ENCODE measurements around the gene MCFD2. TPM values are rescaled to one million over a fixed set of nuclear protein-coding genes. Genes with fewer than 3 reads are reported as not detected.

The MCFD2 gene
- polyA plus RNA-seq, 4 donors = 20.8 to 71.1 (median 33.2) TPM

DNA sequence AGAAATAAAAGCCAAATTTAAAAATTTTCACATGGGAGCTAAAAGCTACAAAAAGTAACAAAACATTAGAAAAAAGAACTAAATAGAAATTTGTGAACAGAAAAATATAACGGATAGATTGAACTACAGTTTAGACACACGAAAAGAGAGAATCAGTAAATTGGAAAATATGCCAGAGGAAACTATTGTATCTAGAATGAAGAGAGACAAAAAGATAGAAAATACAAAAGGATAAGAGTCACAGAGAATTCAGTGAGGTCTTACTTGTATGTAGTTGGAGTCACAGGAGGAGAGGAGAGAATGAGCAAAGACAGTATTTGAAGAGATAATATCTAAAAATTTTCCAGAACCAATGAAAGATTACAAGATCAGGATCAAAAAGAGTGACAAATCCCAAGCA is 11.3 kb upstream of the MCFD2 start:
- Histone ChIP-seq H3K36me3 (ENCODE audit: control insufficient read depth in 3 of 3, insufficient read depth in 2 of 3, low read depth in 1 of 3, low read length in 3 of 3) (no peaks in the 10 kb centered on the region), H3K4me1 (ENCODE audit: control insufficient read depth in 3 of 3, insufficient read depth in 2 of 3, low read depth in 1 of 3, low read length in 2 of 3) (peaks cover 2 to 15% (median 7%) of the 10 kb centered on the region in 3 donors), H3K27ac (ENCODE audit: low read depth in 1 of 3, low read length in 2 of 3) (no peak overlapping the region), H3K4me3 (ENCODE audit: low read depth in 1 of 3, low read length in 3 of 3) (no peak overlapping the region), H3K27me3 (ENCODE audit: control insufficient read depth in 3 of 3, insufficient read depth in 3 of 3, low read length in 3 of 3) (no peaks in the 10 kb centered on the region), H3K9me3 (ENCODE audit: control insufficient read depth in 2 of 2, insufficient read depth in 1 of 2, low read depth in 1 of 2, low read length in 1 of 2) (peaks cover 0 to 16% of the 10 kb centered on the region in 2 donors)
- DNase-seq = no peak
- 91 to 97% (median 97%) methylated on average over 2 of the region's 2 CpGs for WGBS, 3 donors
- FAIRE-seq = no peak

DNA sequence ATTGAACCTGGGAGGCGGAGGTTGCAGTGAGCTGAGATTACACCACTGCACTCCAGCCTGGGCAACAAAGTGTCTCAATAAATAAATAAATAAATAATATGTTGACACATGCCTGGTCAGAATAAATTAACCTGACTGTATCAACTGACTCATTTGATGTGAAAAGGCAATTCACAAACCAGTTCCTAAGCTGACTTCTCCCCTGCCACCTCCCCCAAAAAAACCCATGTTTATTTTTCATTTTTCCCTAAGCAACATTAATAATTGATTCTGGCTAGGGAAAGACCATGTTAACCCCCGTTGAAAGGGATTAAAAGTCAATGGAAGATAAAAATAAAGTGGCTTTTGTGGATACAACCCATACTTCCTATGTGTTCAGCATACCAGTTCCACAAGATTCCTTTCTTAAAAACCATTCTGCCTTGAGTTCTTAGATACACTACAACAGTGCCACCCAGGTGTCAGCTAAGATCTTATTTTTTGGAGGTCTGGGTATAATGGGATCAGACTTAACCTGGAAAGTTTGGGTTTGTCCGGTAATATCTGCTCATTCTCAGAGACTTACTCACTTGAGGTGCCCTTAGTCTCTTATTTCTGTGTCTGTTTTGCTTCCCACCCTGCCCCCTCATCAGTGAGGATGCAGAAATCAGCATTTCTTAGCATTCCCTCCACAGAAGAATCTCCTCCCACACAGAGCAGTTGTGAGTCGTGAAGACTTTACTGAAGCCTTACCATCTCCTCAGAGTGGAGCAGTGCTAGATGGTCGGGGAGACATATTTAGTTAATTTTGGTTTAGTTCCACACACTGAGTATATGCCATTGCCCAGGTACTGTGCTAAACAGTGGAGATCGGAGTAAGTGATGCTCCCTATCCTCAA is 10.1 kb upstream of the MCFD2 start:
- no peaks in the 10 kb centered on the region for H3K36me3 ChIP-seq (ENCODE audit: control insufficient read depth in 3 of 3, insufficient read depth in 2 of 3, low read depth in 1 of 3, low read length in 3 of 3)
- 89 to 91% (median 89%) methylated on average over 6 of the region's 6 CpGs for WGBS, 3 donors
- no peaks in the 10 kb centered on the region for H3K27me3 ChIP-seq (ENCODE audit: control insufficient read depth in 3 of 3, insufficient read depth in 3 of 3, low read length in 3 of 3)
- no peak overlapping the region for H3K4me3 ChIP-seq (ENCODE audit: low read depth in 1 of 3, low read length in 3 of 3)
- peaks cover 0 to 16% of the 10 kb centered on the region in 2 donors for H3K9me3 ChIP-seq (ENCODE audit: control insufficient read depth in 2 of 2, insufficient read depth in 1 of 2, low read depth in 1 of 2, low read length in 1 of 2)
- DNase-seq (no peak), FAIRE-seq (no peak)
- no peak overlapping the region for H3K27ac ChIP-seq (ENCODE audit: low read depth in 1 of 3, low read length in 2 of 3)
- peaks cover 2 to 15% (median 9%) of the 10 kb centered on the region in 3 donors for H3K4me1 ChIP-seq (ENCODE audit: control insufficient read depth in 3 of 3, insufficient read depth in 2 of 3, low read depth in 1 of 3, low read length in 2 of 3)

DNA sequence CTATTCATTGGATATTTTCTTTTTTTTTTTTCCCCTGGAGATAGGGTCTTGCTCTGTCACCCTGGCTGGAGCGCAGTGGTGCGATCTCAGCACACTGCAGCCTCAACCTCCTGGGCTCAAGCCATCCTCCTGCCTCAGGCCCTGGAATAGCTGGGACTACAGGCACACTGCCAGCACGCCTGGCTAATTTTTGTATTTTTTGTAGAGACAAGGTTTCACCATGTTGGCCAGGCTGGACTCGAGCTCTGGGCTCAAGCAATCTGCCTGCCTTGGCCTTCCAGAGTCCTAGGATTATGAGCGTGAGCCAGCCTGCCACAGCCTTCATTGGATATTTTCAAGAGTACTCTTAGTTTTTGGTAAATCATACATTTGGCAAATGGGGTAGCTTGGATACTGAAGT is 9.0 kb upstream of the MCFD2 start:
- Histone ChIP-seq H3K27me3 (ENCODE audit: control insufficient read depth in 3 of 3, insufficient read depth in 3 of 3, low read length in 3 of 3) (no peaks in the 10 kb centered on the region), H3K27ac (ENCODE audit: low read depth in 1 of 3, low read length in 2 of 3) (no peak overlapping the region), H3K4me3 (ENCODE audit: low read depth in 1 of 3, low read length in 3 of 3) (no peak overlapping the region), H3K36me3 (ENCODE audit: control insufficient read depth in 3 of 3, insufficient read depth in 2 of 3, low read depth in 1 of 3, low read length in 3 of 3) (no peaks in the 10 kb centered on the region), H3K9me3 (ENCODE audit: control insufficient read depth in 2 of 2, insufficient read depth in 1 of 2, low read depth in 1 of 2, low read length in 1 of 2) (peaks cover 0 to 13% of the 10 kb centered on the region in 2 donors), H3K4me1 (ENCODE audit: control insufficient read depth in 3 of 3, insufficient read depth in 2 of 3, low read depth in 1 of 3, low read length in 2 of 3) (peaks cover 2 to 15% (median 9%) of the 10 kb centered on the region in 3 donors)
- DNase-seq = no peak
- no peak for FAIRE-seq
- 92 to 97% (median 97%) methylated on average over 5 of the region's 5 CpGs for WGBS, 3 donors

DNA sequence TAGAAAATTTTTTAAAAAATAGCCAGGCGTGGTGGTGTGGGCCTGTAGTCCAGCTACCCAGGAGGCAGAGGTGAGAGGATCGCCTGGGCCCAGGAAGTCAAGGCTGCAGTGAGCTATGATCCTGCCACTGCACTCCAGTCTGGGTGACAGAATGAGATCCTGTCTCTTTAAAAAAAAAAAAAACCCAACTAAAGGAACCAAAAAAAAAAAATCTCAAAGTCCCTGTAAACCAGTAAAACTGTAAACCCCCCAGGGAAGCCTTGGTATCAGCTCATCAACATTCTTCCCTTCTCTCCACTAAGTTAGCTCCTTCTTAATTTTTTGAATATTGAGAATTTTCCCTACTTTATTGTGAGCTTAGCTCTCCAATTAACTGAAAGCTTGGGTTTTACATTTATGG is 8.4 kb upstream of the MCFD2 start:
- H3K4me3 ChIP-seq (ENCODE audit: low read depth in 1 of 3, low read length in 3 of 3) = no peak overlapping the region
- no peak for DNase-seq
- 91 to 95% (median 92%) methylated on average over 2 of the region's 2 CpGs for WGBS, 3 donors
- H3K27me3 ChIP-seq (ENCODE audit: control insufficient read depth in 3 of 3, insufficient read depth in 3 of 3, low read length in 3 of 3) = no peaks in the 10 kb centered on the region
- FAIRE-seq = no peak
- H3K36me3 ChIP-seq (ENCODE audit: control insufficient read depth in 3 of 3, insufficient read depth in 2 of 3, low read depth in 1 of 3, low read length in 3 of 3) = no peaks in the 10 kb centered on the region
- peaks cover 2 to 15% (median 9%) of the 10 kb centered on the region in 3 donors for H3K4me1 ChIP-seq (ENCODE audit: control insufficient read depth in 3 of 3, insufficient read depth in 2 of 3, low read depth in 1 of 3, low read length in 2 of 3)
- peaks cover 0 to 13% of the 10 kb centered on the region in 2 donors for H3K9me3 ChIP-seq (ENCODE audit: control insufficient read depth in 2 of 2, insufficient read depth in 1 of 2, low read depth in 1 of 2, low read length in 1 of 2)
- H3K27ac ChIP-seq (ENCODE audit: low read depth in 1 of 3, low read length in 2 of 3) = no peak overlapping the region

DNA sequence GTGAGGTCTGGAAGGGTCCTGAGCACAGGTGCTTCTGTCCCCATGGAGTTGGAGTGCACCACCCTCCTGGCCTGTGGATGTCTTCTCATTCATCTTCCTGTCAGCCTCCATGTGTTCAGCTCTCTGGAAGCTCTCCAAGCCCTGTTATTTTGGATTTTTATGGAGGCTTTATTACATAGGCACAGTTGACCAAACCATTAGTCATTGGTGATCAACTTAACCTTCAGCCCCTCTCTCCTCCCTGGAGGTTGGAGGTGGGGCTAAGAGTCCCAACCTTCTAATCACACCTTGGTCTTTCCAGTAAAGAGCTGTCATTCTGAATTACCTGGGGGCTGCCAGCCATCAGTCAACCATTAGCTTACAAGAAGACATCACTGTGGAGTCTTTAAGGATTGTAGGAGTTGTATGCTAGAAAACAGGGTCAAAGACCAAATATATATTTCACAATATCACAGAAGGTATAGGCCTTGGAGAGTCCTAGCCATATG is 7.5 kb upstream of the MCFD2 start:
- Histone ChIP-seq H3K4me1 (ENCODE audit: control insufficient read depth in 3 of 3, insufficient read depth in 2 of 3, low read depth in 1 of 3, low read length in 2 of 3) (peaks cover 2 to 15% (median 9%) of the 10 kb centered on the region in 3 donors), H3K36me3 (ENCODE audit: control insufficient read depth in 3 of 3, insufficient read depth in 2 of 3, low read depth in 1 of 3, low read length in 3 of 3) (no peaks in the 10 kb centered on the region), H3K27me3 (ENCODE audit: control insufficient read depth in 3 of 3, insufficient read depth in 3 of 3, low read length in 3 of 3) (no peaks in the 10 kb centered on the region), H3K4me3 (ENCODE audit: low read depth in 1 of 3, low read length in 3 of 3) (no peak overlapping the region), H3K9me3 (ENCODE audit: control insufficient read depth in 2 of 2, insufficient read depth in 1 of 2, low read depth in 1 of 2, low read length in 1 of 2) (peaks cover 0 to 13% of the 10 kb centered on the region in 2 donors), H3K27ac (ENCODE audit: low read depth in 1 of 3, low read length in 2 of 3) (peak overlapping the region in 2 of 3 donors; percentile 3 to 13)
- peak; percentile 65 to 93 for DNase-seq
- no peak for FAIRE-seq

DNA sequence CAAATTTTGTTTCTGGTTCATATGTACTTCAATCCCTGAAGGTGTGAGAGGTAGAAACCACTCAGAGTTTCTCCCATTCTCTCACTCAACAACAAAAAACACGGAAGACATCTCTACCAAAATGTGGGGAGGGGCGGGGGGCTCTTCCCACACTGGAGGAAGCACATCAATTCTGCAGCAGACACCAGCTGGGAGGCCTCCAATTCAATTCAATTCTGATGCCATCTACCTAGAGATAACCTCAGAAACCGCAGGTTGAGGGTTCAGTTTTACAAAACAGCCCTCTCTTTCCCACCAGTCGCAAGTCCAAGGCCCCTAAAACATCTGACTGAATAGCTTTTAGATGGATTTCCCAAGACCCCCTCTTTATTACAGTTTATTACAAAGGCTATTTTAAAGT is 7.0 kb upstream of the MCFD2 start:
- peak overlapping the region in 2 of 3 donors; percentile 3 to 31 for H3K27ac ChIP-seq (ENCODE audit: low read depth in 1 of 3, low read length in 2 of 3)
- H3K4me3 ChIP-seq (ENCODE audit: low read depth in 1 of 3, low read length in 3 of 3) = no peak overlapping the region
- no peaks in the 10 kb centered on the region for H3K27me3 ChIP-seq (ENCODE audit: control insufficient read depth in 3 of 3, insufficient read depth in 3 of 3, low read length in 3 of 3)
- 56 to 82% (median 65%) methylated on average over 4 of the region's 4 CpGs for WGBS, 3 donors
- no peak for DNase-seq
- H3K36me3 ChIP-seq (ENCODE audit: control insufficient read depth in 3 of 3, insufficient read depth in 2 of 3, low read depth in 1 of 3, low read length in 3 of 3) = no peaks in the 10 kb centered on the region
- peaks cover 0 to 13% of the 10 kb centered on the region in 2 donors for H3K9me3 ChIP-seq (ENCODE audit: control insufficient read depth in 2 of 2, insufficient read depth in 1 of 2, low read depth in 1 of 2, low read length in 1 of 2)
- peaks cover 2 to 15% (median 9%) of the 10 kb centered on the region in 3 donors for H3K4me1 ChIP-seq (ENCODE audit: control insufficient read depth in 3 of 3, insufficient read depth in 2 of 3, low read depth in 1 of 3, low read length in 2 of 3)
- no peak for FAIRE-seq

- Histone ChIP-seq H3K4me1 (ENCODE audit: control insufficient read depth in 3 of 3, insufficient read depth in 2 of 3, low read depth in 1 of 3, low read length in 2 of 3) (peaks cover 2 to 20% (median 9%) of the 10 kb centered on the region in 3 donors), H3K9me3 (ENCODE audit: control insufficient read depth in 2 of 2, insufficient read depth in 1 of 2, low read depth in 1 of 2, low read length in 1 of 2) (peaks cover 0 to 9% of the 10 kb centered on the region in 2 donors), H3K27ac (ENCODE audit: low read depth in 1 of 3, low read length in 2 of 3) (peak overlapping the region in 1 of 3 donors; percentile 50), H3K4me3 (ENCODE audit: low read depth in 1 of 3, low read length in 3 of 3) (no peak overlapping the region), H3K27me3 (ENCODE audit: control insufficient read depth in 3 of 3, insufficient read depth in 3 of 3, low read length in 3 of 3) (no peaks in the 10 kb centered on the region), H3K36me3 (ENCODE audit: control insufficient read depth in 3 of 3, insufficient read depth in 2 of 3, low read depth in 1 of 3, low read length in 3 of 3) (no peaks in the 10 kb centered on the region)
- FAIRE-seq = no peak
- peak in 1 of 2 donors; percentile 20 for DNase-seq
- WGBS, 3 donors = 80 to 84% (median 83%) methylated on average over 11 of the region's 11 CpGs
Measured at GRCh38 chr2:46921676-46922448, 6.3 kb upstream of the MCFD2 start.

DNA sequence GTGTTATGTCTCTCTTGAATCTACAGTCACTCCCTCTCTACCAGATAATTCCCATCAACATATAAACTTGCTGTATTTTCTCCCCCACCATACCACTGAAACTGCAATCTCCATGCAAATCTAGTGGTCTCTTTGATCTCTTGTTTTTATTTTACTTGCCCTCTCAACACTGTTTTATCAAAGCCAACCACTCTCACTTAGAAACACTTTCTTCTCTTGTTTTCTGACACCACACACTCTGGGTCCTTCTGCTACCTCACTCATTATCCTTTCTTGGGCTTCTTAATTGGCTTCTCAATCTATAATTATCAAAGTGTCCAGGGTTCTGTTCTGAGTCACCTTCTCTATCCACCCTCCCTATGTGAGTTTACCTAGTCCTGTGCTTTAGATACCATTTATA is 2.0 kb upstream of the MCFD2 start:
- Histone ChIP-seq H3K4me1 (ENCODE audit: control insufficient read depth in 3 of 3, insufficient read depth in 2 of 3, low read depth in 1 of 3, low read length in 2 of 3) (peaks cover 7 to 26% (median 17%) of the 10 kb centered on the region in 3 donors), H3K36me3 (ENCODE audit: control insufficient read depth in 3 of 3, insufficient read depth in 2 of 3, low read depth in 1 of 3, low read length in 3 of 3) (peaks cover 0 to 5% (median 0%) of the 10 kb centered on the region in 3 donors), H3K4me3 (ENCODE audit: low read depth in 1 of 3, low read length in 3 of 3) (no peak overlapping the region), H3K27me3 (ENCODE audit: control insufficient read depth in 3 of 3, insufficient read depth in 3 of 3, low read length in 3 of 3) (no peaks in the 10 kb centered on the region), H3K9me3 (ENCODE audit: control insufficient read depth in 2 of 2, insufficient read depth in 1 of 2, low read depth in 1 of 2, low read length in 1 of 2) (no peaks in the 10 kb centered on the region), H3K27ac (ENCODE audit: low read depth in 1 of 3, low read length in 2 of 3) (no peak overlapping the region)
- no peak for DNase-seq
- no peak for FAIRE-seq

Data from small intestine (tissue), 7 donors.